ENCODE measurements around the gene LEFTY1. TPM values are rescaled to one million over a fixed set of nuclear protein-coding genes. Genes with fewer than 3 reads are reported as not detected.

The LEFTY1 gene
- total RNA-seq, 1 donor from 2014 or later = 0.35 TPM

DNA sequence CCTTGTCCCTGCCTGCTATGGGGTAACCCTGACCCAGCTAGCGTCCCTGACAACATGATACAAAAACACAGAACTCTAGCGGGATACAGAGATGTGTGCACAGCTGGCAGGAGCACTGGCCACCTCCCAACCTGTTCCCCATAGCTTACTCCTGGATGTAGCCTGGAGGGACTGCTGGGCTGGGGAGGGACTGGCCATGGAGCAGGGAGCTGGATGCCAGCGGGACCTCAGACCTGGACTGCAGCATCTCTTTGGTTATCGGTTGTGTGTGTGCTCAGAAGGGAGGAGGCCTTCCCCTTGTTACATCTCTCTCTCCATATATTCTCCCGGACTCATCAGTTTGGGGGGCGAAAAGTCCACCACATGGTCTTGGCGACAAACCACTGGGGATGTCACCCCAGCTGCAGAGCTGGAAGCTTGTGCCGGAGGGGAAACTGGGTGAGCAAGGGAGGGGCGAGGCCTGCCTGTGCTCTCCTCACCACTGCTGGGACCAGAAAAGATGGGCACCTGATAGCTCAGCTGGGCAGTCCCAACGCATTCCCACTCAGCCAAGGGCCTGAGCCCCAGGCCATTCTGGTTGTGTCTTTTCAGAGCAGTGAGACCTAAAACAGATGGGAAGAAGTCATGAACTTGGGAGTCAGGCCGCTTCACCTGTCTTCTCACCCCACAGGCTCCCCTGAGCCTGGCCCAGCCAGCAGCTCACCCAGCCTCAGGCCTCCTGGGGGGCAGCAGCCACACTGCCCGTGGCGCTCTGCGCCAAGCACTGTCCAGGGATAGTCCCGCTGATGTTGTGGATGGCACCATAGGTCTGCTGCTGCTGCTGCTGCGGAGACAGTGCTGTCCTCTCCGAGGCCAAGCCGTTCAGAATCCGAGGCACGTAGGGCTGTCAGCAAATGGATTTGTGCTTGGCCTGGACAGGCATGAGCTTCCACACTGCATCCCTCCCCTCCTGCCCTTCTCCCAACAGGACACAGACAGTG, 42.3 kb downstream of the LEFTY1 start:
- DNase-seq (no peak), ATAC-seq (no peak)
- TF ChIP-seq, protein P1, sequence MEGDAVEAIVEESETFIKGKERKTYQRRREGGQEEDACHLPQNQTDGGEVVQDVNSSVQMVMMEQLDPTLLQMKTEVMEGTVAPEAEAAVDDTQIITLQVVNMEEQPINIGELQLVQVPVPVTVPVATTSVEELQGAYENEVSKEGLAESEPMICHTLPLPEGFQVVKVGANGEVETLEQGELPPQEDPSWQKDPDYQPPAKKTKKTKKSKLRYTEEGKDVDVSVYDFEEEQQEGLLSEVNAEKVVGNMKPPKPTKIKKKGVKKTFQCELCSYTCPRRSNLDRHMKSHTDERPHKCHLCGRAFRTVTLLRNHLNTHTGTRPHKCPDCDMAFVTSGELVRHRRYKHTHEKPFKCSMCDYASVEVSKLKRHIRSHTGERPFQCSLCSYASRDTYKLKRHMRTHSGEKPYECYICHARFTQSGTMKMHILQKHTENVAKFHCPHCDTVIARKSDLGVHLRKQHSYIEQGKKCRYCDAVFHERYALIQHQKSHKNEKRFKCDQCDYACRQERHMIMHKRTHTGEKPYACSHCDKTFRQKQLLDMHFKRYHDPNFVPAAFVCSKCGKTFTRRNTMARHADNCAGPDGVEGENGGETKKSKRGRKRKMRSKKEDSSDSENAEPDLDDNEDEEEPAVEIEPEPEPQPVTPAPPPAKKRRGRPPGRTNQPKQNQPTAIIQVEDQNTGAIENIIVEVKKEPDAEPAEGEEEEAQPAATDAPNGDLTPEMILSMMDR (IDR thresholded peaks at IDR 0.05) = no peak
- H3K4me1 ChIP-seq = peaks cover 16% of the 10 kb centered on the region
- intact Hi-C loops (cut with DNase I) = no loop called here
- no peaks in the 10 kb centered on the region for H3K9me3 ChIP-seq
- no peaks in the 10 kb centered on the region for H3K27me3 ChIP-seq
- H3K4me3 ChIP-seq = no peak overlapping the region
- no peak overlapping the region for H3K27ac ChIP-seq
- peaks cover 67% of the 10 kb centered on the region for H3K36me3 ChIP-seq

DNA sequence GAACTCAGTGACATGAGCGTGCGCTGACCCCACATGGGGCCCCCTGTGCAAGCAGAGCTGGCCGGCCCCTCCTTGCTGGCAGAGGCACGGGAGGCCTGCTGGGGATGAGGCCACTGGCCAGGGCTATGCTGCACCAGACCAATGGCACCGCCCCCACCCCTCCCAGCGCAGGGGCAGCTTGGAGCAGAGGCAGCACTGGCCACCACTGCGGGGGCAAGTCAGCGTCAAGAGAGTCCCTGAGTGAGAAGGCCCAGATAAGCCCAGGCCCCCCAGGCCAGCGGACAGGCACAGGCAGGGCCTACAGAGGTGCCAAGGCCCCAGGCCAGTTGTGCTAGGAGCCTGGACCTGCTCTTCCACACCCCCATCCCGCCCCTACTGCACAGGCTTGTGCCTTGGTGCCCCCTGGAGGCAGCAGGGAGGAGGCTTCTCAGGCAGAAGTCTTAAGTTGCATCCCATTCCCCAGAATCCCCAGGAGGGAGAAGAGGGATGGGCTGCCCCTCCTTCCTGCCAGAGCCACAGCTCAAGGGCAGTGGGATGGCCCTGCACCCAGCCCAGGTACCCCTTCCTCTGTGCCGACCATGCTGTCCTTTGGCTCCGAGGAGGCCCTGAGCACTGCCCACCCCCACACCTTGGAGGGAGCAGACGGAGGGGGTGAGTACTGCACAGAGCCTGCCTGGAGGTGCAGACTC, 43.2 kb downstream of the LEFTY1 start:
- no peaks in the 10 kb centered on the region for H3K9me3 ChIP-seq
- ATAC-seq (peak; percentile 83), DNase-seq (peak; percentile 83)
- no peak overlapping the region for H3K4me3 ChIP-seq
- H3K4me1 ChIP-seq = peaks cover 16% of the 10 kb centered on the region
- no peak overlapping the region for H3K27ac ChIP-seq
- TF ChIP-seq, protein P1 (IDR thresholded peaks at IDR 0.05) = peak; percentile 68
- peaks cover 63% of the 10 kb centered on the region for H3K36me3 ChIP-seq
- no peaks in the 10 kb centered on the region for H3K27me3 ChIP-seq
- intact Hi-C loops (cut with DNase I) = no loop called here

DNA sequence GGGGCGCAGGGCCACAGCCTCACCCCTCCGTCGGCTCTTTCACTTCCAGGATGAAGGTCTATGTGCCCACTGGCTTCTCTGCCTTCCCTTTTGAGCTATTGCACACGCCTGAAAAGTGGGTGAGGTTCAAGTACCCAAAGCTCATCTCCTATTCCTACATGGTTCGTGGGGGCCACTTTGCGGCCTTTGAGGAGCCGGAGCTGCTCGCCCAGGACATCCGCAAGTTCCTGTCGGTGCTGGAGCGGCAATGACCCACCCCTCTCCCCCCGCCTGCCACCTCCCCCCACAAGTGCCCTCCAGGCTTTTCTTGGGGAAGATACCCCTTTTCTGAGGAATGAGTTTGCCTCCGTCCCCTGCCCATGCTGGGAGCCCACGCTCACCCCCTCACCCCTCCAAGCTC, 43.8 kb downstream of the LEFTY1 start:
- peaks cover 69% of the 10 kb centered on the region for H3K36me3 ChIP-seq
- no peak for DNase-seq
- ATAC-seq = no peak
- TF ChIP-seq, protein P1 (IDR thresholded peaks at IDR 0.05) = no peak
- H3K4me3 ChIP-seq = no peak overlapping the region
- no peak overlapping the region for H3K27ac ChIP-seq
- intact Hi-C loops (cut with DNase I) = no loop called here
- H3K27me3 ChIP-seq = no peaks in the 10 kb centered on the region
- H3K4me1 ChIP-seq = peaks cover 15% of the 10 kb centered on the region
- H3K9me3 ChIP-seq = no peaks in the 10 kb centered on the region

DNA sequence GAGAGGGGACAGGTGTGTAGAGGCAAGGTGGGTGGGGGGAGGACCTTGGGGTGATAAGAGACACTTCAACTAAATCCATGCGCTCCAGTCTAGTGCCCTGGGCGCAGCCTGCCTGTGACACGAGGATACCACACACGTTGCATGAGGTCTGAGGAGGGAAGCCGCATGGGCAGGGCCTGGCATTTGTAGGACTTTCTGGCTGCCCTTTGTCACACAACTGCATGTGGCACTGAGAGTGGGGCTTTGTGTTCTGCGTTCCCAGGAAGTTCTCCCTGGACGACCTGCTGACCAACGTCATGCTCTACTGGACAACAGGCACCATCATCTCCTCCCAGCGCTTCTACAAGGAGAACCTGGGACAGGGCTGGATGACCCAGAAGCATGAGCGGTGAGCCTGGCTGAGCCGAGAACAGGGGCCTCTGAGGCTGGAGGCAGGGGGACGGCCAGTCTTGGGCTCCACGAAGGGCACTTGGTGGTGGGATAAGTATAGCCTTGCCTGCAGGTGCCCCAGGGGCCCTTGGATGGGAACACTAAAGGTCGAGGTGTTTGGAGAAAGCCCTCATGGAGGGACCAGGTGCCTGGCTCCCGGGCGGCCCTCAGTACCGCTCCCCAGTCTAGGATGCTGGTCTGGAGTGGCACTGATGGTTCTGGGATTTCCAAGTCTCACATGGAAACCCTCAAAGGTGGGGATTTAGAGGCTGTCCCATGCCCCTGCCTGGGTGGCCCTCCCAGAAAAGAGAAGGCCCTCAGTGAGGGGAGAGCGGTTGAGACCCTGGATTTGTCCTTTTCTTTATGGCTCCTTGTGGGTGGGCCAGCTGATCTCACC, 44.5 kb downstream of the LEFTY1 start:
- TF ChIP-seq, protein P1 (IDR thresholded peaks at IDR 0.05) = no peak
- peaks cover 75% of the 10 kb centered on the region for H3K36me3 ChIP-seq
- no peaks in the 10 kb centered on the region for H3K9me3 ChIP-seq
- peaks cover 11% of the 10 kb centered on the region for H3K4me1 ChIP-seq
- H3K27ac ChIP-seq = no peak overlapping the region
- DNase-seq (no peak), ATAC-seq (no peak)
- H3K4me3 ChIP-seq = no peak overlapping the region
- H3K27me3 ChIP-seq = no peaks in the 10 kb centered on the region
- intact Hi-C loops (cut with DNase I) = no loop called here

DNA sequence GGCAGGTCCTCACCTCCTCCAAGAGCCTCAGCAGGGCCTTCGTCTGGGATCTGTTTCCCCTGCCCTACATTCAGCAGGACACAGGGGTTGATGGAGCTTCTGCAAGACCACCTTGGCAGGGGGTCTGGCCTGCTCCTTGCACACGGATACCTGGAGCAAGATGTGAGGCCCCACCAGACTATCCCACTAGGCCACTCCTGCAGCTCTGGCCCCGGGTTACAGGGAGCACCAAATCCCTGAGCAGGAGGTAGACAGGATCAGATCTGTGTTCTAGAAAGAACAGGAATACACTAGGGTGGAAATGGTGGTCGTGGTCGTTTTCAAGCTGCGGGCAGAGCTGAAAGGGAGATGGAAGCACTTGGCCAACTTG, 45.5 kb downstream of the LEFTY1 start:
- Histone ChIP-seq H3K36me3 (peaks cover 85% of the 10 kb centered on the region), H3K27ac (no peak overlapping the region)
- DNase-seq = no peak

More for the DNA sequence above, 45.5 kb downstream of the LEFTY1 start:
- no peak for ATAC-seq
- peaks cover 6% of the 10 kb centered on the region for H3K4me1 ChIP-seq
- TF ChIP-seq, protein P1 (IDR thresholded peaks at IDR 0.05) = no peak
- no peak overlapping the region for H3K4me3 ChIP-seq
- no peaks in the 10 kb centered on the region for H3K9me3 ChIP-seq
- intact Hi-C loops (cut with DNase I) = no loop called here
- H3K27me3 ChIP-seq = no peaks in the 10 kb centered on the region
